H9 (cell line): ENCODE results near the gene RSAD2. TPM values are rescaled to one million over a fixed set of nuclear protein-coding genes. Genes with fewer than 3 reads are reported as not detected.

ENCODE experiments used
- DNase-seq: peaks from one replicate; pipeline ENCODE4 v3.0.0-alpha.2; 2017
- H2AFZ ChIP-seq: one replicate; pipeline ENCODE4 v1.6.1; 2013; ENCODE audit warnings: mild to moderate bottlenecking, low read length, control low read depth, moderate library complexity
- H2AK5ac ChIP-seq: 2 replicates; pipeline ENCODE4 v1.6.1; 2013; ENCODE audit warnings: low read length, control low read depth, mixed read lengths; ENCODE audit not compliant: insufficient read length
- H2BK120ac ChIP-seq: one replicate; pipeline ENCODE4 v1.6.1; 2013; ENCODE audit warnings: low read depth, mild to moderate bottlenecking, low read length, control low read depth, inconsistent platforms; ENCODE audit not compliant: poor library complexity, severe bottlenecking
- H2BK12ac ChIP-seq: 2 replicates; pipeline ENCODE4 v1.6.1; 2013; ENCODE audit warnings: low read length, control low read depth, mixed read lengths, low read depth; ENCODE audit not compliant: insufficient read length
- H2BK15ac ChIP-seq: 2 replicates; pipeline ENCODE4 v1.6.1; 2013; ENCODE audit warnings: low read depth, low read length, control low read depth
- H2BK20ac ChIP-seq: one replicate; pipeline ENCODE4 v1.6.1; 2013; ENCODE audit warnings: low read depth, mild to moderate bottlenecking, low read length, control low read depth, inconsistent platforms; ENCODE audit not compliant: poor library complexity, severe bottlenecking
- H2BK5ac ChIP-seq: 2 replicates; pipeline ENCODE4 v1.6.1; 2013; ENCODE audit warnings: low read length, control low read depth, mixed read lengths; ENCODE audit not compliant: insufficient read length
- H3K14ac ChIP-seq: 2 replicates; pipeline ENCODE4 v1.6.1; 2013; ENCODE audit warnings: low read length, control low read depth; ENCODE audit not compliant: insufficient read depth
- H3K18ac ChIP-seq: 2 replicates; pipeline ENCODE4 v1.6.1; 2013; ENCODE audit warnings: low read depth, mild to moderate bottlenecking, mixed read lengths, low read length, control low read depth; ENCODE audit not compliant: insufficient read length
- H3K23ac ChIP-seq: 2 replicates; pipeline ENCODE4 v1.6.1; 2013; ENCODE audit warnings: low read length, control low read depth, mixed read lengths, low read depth; ENCODE audit not compliant: insufficient read length
- H3K23me2 ChIP-seq: 2 replicates; pipeline ENCODE4 v1.6.1; 2013; ENCODE audit warnings: low read depth, mild to moderate bottlenecking, mixed read lengths, low read length, control low read depth; ENCODE audit not compliant: insufficient read length, poor library complexity, severe bottlenecking
- H3K27ac ChIP-seq: 2 replicates; pipeline ENCODE4 v1.5.1; 2013; ENCODE audit warnings: low read length, control low read depth, mixed read lengths, low read depth; ENCODE audit not compliant: insufficient read length
- H3K27me3 ChIP-seq: 2 replicates; pipeline ENCODE4 v1.6.1; 2013; ENCODE audit warnings: low read length, control low read depth, inconsistent platforms; ENCODE audit not compliant: insufficient read depth
- H3K4ac ChIP-seq: 2 replicates; pipeline ENCODE4 v1.6.1; 2013; ENCODE audit warnings: low read depth, mild to moderate bottlenecking, control low read depth, inconsistent platforms, low read length, moderate library complexity
- H3K4me1 ChIP-seq: 2 replicates; pipeline ENCODE4 v1.6.1; 2013; ENCODE audit warnings: low read length, control low read depth, inconsistent platforms; ENCODE audit not compliant: insufficient read depth
- H3K4me2 ChIP-seq: 2 replicates; pipeline ENCODE4 v1.6.1; 2013; ENCODE audit warnings: low read length, control low read depth, mixed read lengths; ENCODE audit not compliant: insufficient read length, insufficient read depth
- H3K56ac ChIP-seq: 2 replicates; pipeline ENCODE4 v1.6.1; 2013; ENCODE audit warnings: low read depth, mild to moderate bottlenecking, mixed read lengths, low read length, control low read depth; ENCODE audit not compliant: insufficient read length
- H3K79me1 ChIP-seq: 2 replicates; pipeline ENCODE4 v1.6.1; 2013; ENCODE audit warnings: low read depth, mild to moderate bottlenecking, moderate library complexity, low read length, control low read depth, inconsistent platforms; ENCODE audit not compliant: insufficient read depth, poor library complexity, severe bottlenecking
- H3K79me2 ChIP-seq: 2 replicates; pipeline ENCODE4 v1.6.1; 2013; ENCODE audit warnings: low read length, control low read depth, inconsistent platforms; ENCODE audit not compliant: insufficient read depth
- H3K9ac ChIP-seq: 2 replicates; pipeline ENCODE4 v1.6.1; 2013; ENCODE audit warnings: low read length, control low read depth, mixed read lengths; ENCODE audit not compliant: insufficient read length; ENCODE audit errors: extremely low read depth
- H3K9me3 ChIP-seq: one replicate; pipeline ENCODE4 v1.6.1; 2013; ENCODE audit warnings: low read depth, low read length, inconsistent platforms; ENCODE audit not compliant: control insufficient read depth
- H3T11ph ChIP-seq: one replicate; pipeline ENCODE4 v1.6.1; 2013; ENCODE audit warnings: mild to moderate bottlenecking, low read length, control low read depth, inconsistent platforms
- H4K20me1 ChIP-seq: one replicate; pipeline ENCODE4 v1.6.1; 2013; ENCODE audit not compliant: control insufficient read depth, insufficient read length, insufficient read depth
- H4K5ac ChIP-seq: 2 replicates; pipeline ENCODE4 v1.6.1; 2013; ENCODE audit warnings: low read depth, mild to moderate bottlenecking, mixed read lengths, low read length, control low read depth; ENCODE audit not compliant: insufficient read length
- H4K8ac ChIP-seq: replicated peaks from 2 replicates; pipeline ENCODE4 v1.6.1; 2013; ENCODE audit warnings: low read length, control low read depth, mixed read lengths, low read depth; ENCODE audit not compliant: insufficient read length
- H4K91ac ChIP-seq: 2 replicates; pipeline ENCODE4 v1.6.1; 2013; ENCODE audit warnings: low read depth, mild to moderate bottlenecking, moderate library complexity, mixed read lengths, low read length, control low read depth; ENCODE audit not compliant: insufficient read length
- H3K27ac Mint-ChIP-seq, 3 experiments: 2 replicates in 2 of 3; 3 replicates in 1 of 3; pipeline ENCODE4 v1.8.0; 2020 to 2021; ENCODE audit warnings: mixed read lengths in 3 of 3, mild to moderate bottlenecking in 1 of 3, moderate library complexity in 1 of 3
- H3K27me3 Mint-ChIP-seq: 2 replicates; pipeline ENCODE4 v1.8.0; 2021; ENCODE audit warnings: low read depth, mild to moderate bottlenecking, moderate library complexity, mixed read lengths
- H3K36me3 Mint-ChIP-seq, 3 experiments: 2 replicates in 2 of 3; 3 replicates in 1 of 3; pipeline ENCODE4 v1.8.0; 2020 to 2021; ENCODE audit warnings: low read depth in 3 of 3, mixed read lengths in 3 of 3; ENCODE audit not compliant: insufficient read depth in 1 of 3
- H3K4me1 Mint-ChIP-seq, 2 experiments: 2 replicates each; pipeline ENCODE4 v1.8.0; 2020; ENCODE audit warnings: mixed read lengths in 2 of 2
- H3K4me3 Mint-ChIP-seq, 2 experiments: 2 replicates in 1 of 2; 3 replicates in 1 of 2; pipeline ENCODE4 v1.8.0; 2020 to 2021; ENCODE audit warnings: mild to moderate bottlenecking in 2 of 2, mixed read lengths in 2 of 2, moderate library complexity in 1 of 2
- H3K9me3 Mint-ChIP-seq, 2 experiments: 2 replicates in 1 of 2; 3 replicates in 1 of 2; pipeline ENCODE4 v1.8.0; 2020; ENCODE audit warnings: mild to moderate bottlenecking in 2 of 2, mixed read lengths in 2 of 2, moderate library complexity in 1 of 2
- CTCF ChIP-seq: fragments of 200-600 bp; sonication (generic); conservative IDR thresholded peaks from 3 replicates; pipeline ENCODE4 v1.8.0; 2021; ENCODE audit warnings: antibody characterized with exemption, mild to moderate bottlenecking
- WGBS: extraction: QIAGEN DNeasy Blood & Tissue Kit; methylation state at CpG from one replicate; pipeline ENCODE4 v1.1.7; 2013; ENCODE audit warnings: missing lambda C conversion rate, low lambda C conversion rate, mixed read lengths; ENCODE audit not compliant: insufficient read length; ENCODE audit errors: extremely low coverage; 5-methylcytosine and 5-hydroxymethylcytosine counted together
- total RNA-seq: library from RNA; stranded (reverse); gene quantifications from 2 replicates; pipeline ENCODE4 v1.2.1, GENCODE V29; 2021

Gene RSAD2
- total RNA-seq, 1 experiment from 2014 or later: not detected

GRCh38 chr2:6845312-6845711 is 32.3 kb upstream of the RSAD2 start:
- WGBS: no CpG with 5 or more reads among the region's 3 CpGs
- Mint-ChIP-seq H3K4me3 (no peak overlapping the region), H3K36me3 (peaks cover 21 to 41% (median 40%) of the 10 kb centered on the region in 3 experiments), H3K4me1 (no peaks in the 10 kb centered on the region), H3K9me3 (peaks cover 60 to 78% of the 10 kb centered on the region in 2 experiments), H3K27me3 (peaks cover 4% of the 10 kb centered on the region), H3K27ac (no peak overlapping the region)
- Histone ChIP-seq H2BK120ac (no peak overlapping the region), H3K56ac (no peak overlapping the region), H3K4me2 (no peak overlapping the region), H3K14ac (no peak overlapping the region), H4K5ac (no peak overlapping the region), H3T11ph (no peak overlapping the region), H3K9ac (no peak overlapping the region), H3K79me1 (no peaks in the 10 kb centered on the region), H3K4me1 (no peaks in the 10 kb centered on the region), H3K27ac (no peak overlapping the region), H3K4ac (no peak overlapping the region), H4K91ac (no peak overlapping the region), H3K27me3 (no peaks in the 10 kb centered on the region), H2BK15ac (no peak overlapping the region), H2AK5ac (no peak overlapping the region), H2BK5ac (no peak overlapping the region), H2AFZ (no peak overlapping the region), H2BK12ac (no peak overlapping the region), H3K79me2 (no peaks in the 10 kb centered on the region), H2BK20ac (no peak overlapping the region), H3K18ac (no peak overlapping the region), H4K8ac (no peak overlapping the region), H4K20me1 (no peaks in the 10 kb centered on the region), H3K23ac (no peak overlapping the region), H3K23me2 (no peaks in the 10 kb centered on the region), H3K9me3 (peaks cover 51% of the 10 kb centered on the region)
- no peak for TF ChIP-seq CTCF
- no peak for DNase-seq
